Parathyroid adenoma (tissue), 2 donors: ENCODE results near the gene PELI1.
"Not testable (repeated sequence)": the region's sequence is repeated elsewhere in the genome, so short reads cannot be mapped to it uniquely, and the experiment has no call there.

ENCODE experiments used
- H2AFZ ChIP-seq: fragments of 300-600 bp; sonication (generic); one replicate; pipeline ENCODE4 v1.7.0; 2017; ENCODE audit warnings: antibody characterized with exemption, mild to moderate bottlenecking
- H3K27ac ChIP-seq: fragments of 300-600 bp; sonication (generic); one replicate; pipeline ENCODE4 v1.7.0; 2017
- H3K27me3 ChIP-seq: fragments of 300-600 bp; sonication (generic); one replicate; pipeline ENCODE4 v1.7.0; 2017; ENCODE audit warnings: low read length; ENCODE audit not compliant: control insufficient read depth, insufficient read depth
- H3K36me3 ChIP-seq: fragments of 300-600 bp; sonication (generic); one replicate; pipeline ENCODE4 v1.7.0; 2017; ENCODE audit warnings: low read length; ENCODE audit not compliant: control insufficient read depth, insufficient read depth
- H3K4me1 ChIP-seq: fragments of 300-600 bp; sonication (generic); one replicate; pipeline ENCODE4 v1.7.0; 2017; ENCODE audit warnings: control low read depth
- H3K4me2 ChIP-seq: fragments of 300-600 bp; sonication (generic); one replicate; pipeline ENCODE4 v1.7.0; 2017; ENCODE audit warnings: low read length
- H3K4me3 ChIP-seq: fragments of 300-600 bp; sonication (generic); one replicate; pipeline ENCODE4 v1.7.0; 2017; ENCODE audit warnings: low read depth, low read length
- H3K79me2 ChIP-seq: fragments of 300-600 bp; sonication (generic); one replicate; pipeline ENCODE4 v1.7.0; 2017; ENCODE audit warnings: control low read depth
- H3K9ac ChIP-seq: fragments of 300-600 bp; sonication (generic); one replicate; pipeline ENCODE4 v1.7.0; 2017; ENCODE audit warnings: mild to moderate bottlenecking
- H3K9me3 ChIP-seq: fragments of 300-600 bp; sonication (generic); one replicate; pipeline ENCODE4 v1.7.0; 2017; ENCODE audit warnings: low read length; ENCODE audit not compliant: control insufficient read depth
- CTCF ChIP-seq: fragments of 300-600 bp; sonication (generic); IDR thresholded peaks from one replicate; pipeline ENCODE4 v1.7.0; 2017; ENCODE audit warnings: antibody characterized with exemption, mild to moderate bottlenecking
- donor health status: primary hyperparathyroidism.

Gene PELI1

DNA sequence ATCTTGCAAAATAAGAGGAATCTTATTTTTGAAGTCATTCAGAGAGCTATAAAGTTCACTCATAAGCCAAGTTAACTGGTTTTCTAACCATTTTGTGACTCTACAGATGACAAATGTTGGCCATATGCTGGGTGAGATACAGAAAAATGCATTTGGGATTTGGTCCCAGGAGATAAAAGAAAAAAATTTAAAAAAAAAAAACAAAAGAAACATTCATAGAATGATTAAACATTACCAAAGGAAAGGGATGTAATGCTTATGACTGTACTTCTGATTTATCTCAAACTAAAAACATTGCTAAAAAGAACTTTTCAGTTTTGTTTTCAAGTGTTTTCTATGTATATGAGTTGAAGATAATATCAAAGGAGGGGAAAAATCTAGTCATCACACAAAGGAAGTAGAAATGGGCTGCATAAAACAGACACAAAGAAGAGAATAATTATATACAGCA is 43.1 kb downstream of the PELI1 start:
- no peak overlapping the region for H3K9ac ChIP-seq
- H3K4me3 ChIP-seq: no peak overlapping the region
- no peak overlapping the region for H2AFZ ChIP-seq
- no peaks in the 10 kb centered on the region for H3K79me2 ChIP-seq
- no peak overlapping the region for H3K27ac ChIP-seq
- no peaks in the 10 kb centered on the region for H3K4me1 ChIP-seq
- no peaks in the 10 kb centered on the region for H3K36me3 ChIP-seq
- no peak overlapping the region for H3K4me2 ChIP-seq
- H3K27me3 ChIP-seq: no peaks in the 10 kb centered on the region
- H3K9me3 ChIP-seq: no peaks in the 10 kb centered on the region
- TF ChIP-seq CTCF: no peak

DNA sequence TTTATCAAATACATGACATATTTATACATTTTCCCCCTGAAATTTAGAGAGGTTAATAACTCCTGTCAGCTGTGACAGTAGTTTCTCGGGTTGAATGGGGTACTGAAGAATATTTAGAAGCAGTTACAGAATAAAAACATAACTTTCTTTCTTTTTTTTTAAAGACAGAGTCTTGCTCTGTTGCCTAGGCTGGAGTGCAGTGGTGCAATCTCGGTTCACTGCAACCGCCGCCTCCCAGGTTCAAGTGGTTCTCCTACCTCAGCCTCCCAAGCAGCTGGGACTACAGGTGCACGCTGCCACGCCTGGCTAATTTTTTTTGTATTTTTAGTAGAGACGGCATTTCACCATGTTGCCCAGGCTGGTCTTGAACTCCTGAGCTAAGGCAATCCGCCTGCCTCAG is 43.6 kb downstream of the PELI1 start:
- not testable (repeated sequence) for H3K27ac ChIP-seq

GRCh38 chr2:64094663-64095382 is 49.4 kb downstream of the PELI1 start:
- Histone ChIP-seq H3K4me3 (no peak overlapping the region), H3K4me1 (no peaks in the 10 kb centered on the region), H3K27ac (no peak overlapping the region), H2AFZ (no peak overlapping the region), H3K9me3 (no peaks in the 10 kb centered on the region), H3K4me2 (no peak overlapping the region), H3K79me2 (no peaks in the 10 kb centered on the region), H3K36me3 (no peaks in the 10 kb centered on the region), H3K27me3 (no peaks in the 10 kb centered on the region), H3K9ac (no peak overlapping the region)
- no peak for TF ChIP-seq CTCF

More for the DNA sequence above, 43.6 kb downstream of the PELI1 start:
- not testable (repeated sequence) for H3K27me3 ChIP-seq, H3K9ac ChIP-seq, H3K4me3 ChIP-seq, H3K79me2 ChIP-seq, H3K4me2 ChIP-seq, H3K36me3 ChIP-seq, H3K4me1 ChIP-seq, H2AFZ ChIP-seq, H3K9me3 ChIP-seq

- Histone ChIP-seq H3K9me3 (no peaks in the 10 kb centered on the region), H3K27ac (no peak overlapping the region), H3K36me3 (no peaks in the 10 kb centered on the region), H3K4me3 (no peak overlapping the region), H3K79me2 (no peaks in the 10 kb centered on the region), H3K9ac (no peak overlapping the region), H3K4me2 (no peak overlapping the region), H3K27me3 (no peaks in the 10 kb centered on the region), H3K4me1 (no peaks in the 10 kb centered on the region), H2AFZ (no peak overlapping the region)
- TF ChIP-seq CTCF: no peak
Measured at GRCh38 chr2:64093341-64093740, 50.9 kb downstream of the PELI1 start.

GRCh38 chr2:64092502-64092901 is 51.7 kb downstream of the PELI1 start:
- H3K36me3 ChIP-seq: no peaks in the 10 kb centered on the region
- no peak overlapping the region for H3K9ac ChIP-seq
- no peaks in the 10 kb centered on the region for H3K9me3 ChIP-seq
- H3K27me3 ChIP-seq: no peaks in the 10 kb centered on the region
- TF ChIP-seq CTCF: no peak
- no peaks in the 10 kb centered on the region for H3K4me1 ChIP-seq
- no peak overlapping the region for H3K4me2 ChIP-seq
- no peak overlapping the region for H3K27ac ChIP-seq
- no peaks in the 10 kb centered on the region for H3K79me2 ChIP-seq
- H2AFZ ChIP-seq: no peak overlapping the region
- no peak overlapping the region for H3K4me3 ChIP-seq
